Gastroesophageal sphincter (tissue), 4 donors: ENCODE data around the gene NAV2. TPM values are rescaled to one million over a fixed set of nuclear protein-coding genes. Genes with fewer than 3 reads are reported as not detected.

Source experiments
- ATAC-seq: fragments of 150-250 bp; one replicate; pipeline ENCODE4 v1.9.1; 2016; ENCODE audit warnings: mild to moderate bottlenecking, moderate library complexity
- H3K27ac ChIP-seq, 4 donors: fragments of 200-600 bp; sonication (generic) in 3 of 4; 1 replicate in 3 of 4; 2 replicates in 1 of 4; pipeline ENCODE4 v1.5.1; 2016 to 2019
- H3K27me3 ChIP-seq: fragments of 200-600 bp; sonication (generic); one replicate; pipeline ENCODE4 v1.5.1; 2019
- H3K36me3 ChIP-seq, 2 donors: fragments of 200-600 bp; sonication (generic); one replicate each; pipeline ENCODE4 v1.5.1; 2019; ENCODE audit warnings: control low read depth in 1 of 2
- H3K4me1 ChIP-seq, 3 donors: fragments of 200-600 bp; sonication (generic); 1 replicate in 2 of 3; 2 replicates in 1 of 3; pipeline ENCODE4 v1.5.1; 2016 to 2019; ENCODE audit warnings: control low read depth in 2 of 3
- H3K4me3 ChIP-seq, 2 donors: fragments of 200-600 bp; sonication (generic); one replicate each; pipeline ENCODE4 v1.5.1; 2019; ENCODE audit warnings: mild to moderate bottlenecking in 1 of 2, moderate library complexity in 1 of 2
- H3K9me3 ChIP-seq, 3 donors: fragments of 200-600 bp; sonication (generic); one replicate each; pipeline ENCODE4 v1.5.1; 2017 to 2019; ENCODE audit warnings: control low read depth in 2 of 3
- EP300 ChIP-seq: sonication (generic); formaldehyde crosslinking; IDR thresholded peaks from one replicate; pipeline ENCODE4 v1.6.1; 2017; ENCODE audit warnings: antibody characterized with exemption, mild to moderate bottlenecking
- POLR2A ChIP-seq, 2 donors: fragments of 450-650 bp; IDR thresholded peaks; one replicate each; pipeline ENCODE4 v1.6.1; 2017; ENCODE audit warnings: antibody characterized with exemption in 2 of 2, mild to moderate bottlenecking in 2 of 2, moderate library complexity in 1 of 2
- POLR2AphosphoS5 ChIP-seq: sonication (generic); formaldehyde crosslinking; IDR thresholded peaks from one replicate; pipeline ENCODE4 v1.6.1; 2017; ENCODE audit warnings: antibody characterized with exemption
- WGBS, 2 donors: methylation state at CpG; one replicate each; pipeline ENCODE4 v1.1.5; 2018; ENCODE audit warnings: low coverage in 1 of 2; 5-methylcytosine and 5-hydroxymethylcytosine counted together
- total RNA-seq, 4 donors: library from RNA; depleted of rRNA; stranded (reverse); fragments of >200 nt; gene quantifications; one replicate each; pipeline ENCODE4 v1.1.0, GENCODE V29; 2016
- TF ChIP-seq, protein P1 (sequence below), 4 experiments: fragments of 200-600 bp in 2 of 4; fragments of 450-650 bp in 2 of 4; sonication (generic) in 1 of 4; IDR thresholded peaks; one replicate each; pipeline ENCODE4 v1.5.1; 2017 to 2019; ENCODE audit warnings: antibody characterized with exemption in 4 of 4, mild to moderate bottlenecking in 2 of 4, moderate library complexity in 2 of 4

NAV2 gene
- total RNA-seq, 4 donors from 2014 or later, result 19.5 to 57.1 (median 43.4) TPM

DNA sequence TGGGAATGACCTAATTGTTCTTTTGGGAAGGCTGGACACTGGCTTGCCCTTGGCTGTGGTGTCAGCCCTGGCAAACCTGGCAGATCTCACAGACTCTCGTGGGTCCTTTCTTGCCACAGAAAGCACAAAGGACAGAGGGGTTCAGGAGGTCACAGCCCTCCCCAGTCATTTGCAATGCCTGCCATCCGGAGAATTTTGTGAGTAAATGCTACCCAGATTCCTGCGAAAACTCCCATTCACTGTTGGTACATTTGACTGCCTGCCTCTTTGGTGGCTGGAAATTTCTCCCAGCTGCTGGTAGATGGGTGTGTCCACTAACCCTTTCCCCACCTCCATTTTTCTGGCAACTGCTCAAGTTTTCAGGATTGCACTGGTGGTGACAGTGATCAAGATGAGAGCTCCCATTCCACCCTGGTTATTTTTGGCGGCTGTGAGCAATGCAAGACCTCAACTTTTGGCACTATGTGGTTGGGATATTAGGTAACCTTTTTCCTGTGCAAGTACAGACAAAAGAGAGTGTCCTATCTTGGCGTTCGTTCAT lies 155.7 kb downstream of the NAV2 start:
- Histone ChIP-seq H3K4me1 (peaks cover 13 to 73% (median 28%) of the 10 kb centered on the region in 3 donors), H3K9me3 (no peaks in the 10 kb centered on the region), H3K27ac (peak overlapping the region in 3 of 4 donors; percentile 57 to 74 (median 72))

DNA sequence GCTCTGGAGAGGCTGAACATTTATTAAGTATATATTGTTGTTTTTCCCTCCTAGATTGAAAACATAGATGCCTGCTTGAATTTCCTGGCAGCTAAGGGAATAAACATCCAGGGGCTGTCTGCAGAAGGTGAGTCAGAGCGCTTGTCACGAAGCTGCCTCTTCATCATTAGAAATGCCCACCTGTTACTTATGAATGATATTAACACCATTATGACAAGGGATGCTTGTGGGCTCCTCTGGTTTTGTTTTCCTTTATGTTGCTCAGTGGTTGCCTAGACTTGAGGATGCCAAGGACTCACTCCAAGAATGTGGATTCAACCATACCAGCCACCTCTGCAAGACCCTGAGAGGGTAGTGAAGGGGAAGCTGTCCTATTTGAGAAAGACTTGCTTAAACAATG lies 156.2 kb downstream of the NAV2 start:
- H3K27ac ChIP-seq, result peak overlapping the region in 3 of 4 donors; percentile 57 to 74 (median 72)
- no peak for TF ChIP-seq EP300
- no peak for TF ChIP-seq POLR2A (IDR thresholded peaks at IDR 0.05)
- TF ChIP-seq, protein P1, sequence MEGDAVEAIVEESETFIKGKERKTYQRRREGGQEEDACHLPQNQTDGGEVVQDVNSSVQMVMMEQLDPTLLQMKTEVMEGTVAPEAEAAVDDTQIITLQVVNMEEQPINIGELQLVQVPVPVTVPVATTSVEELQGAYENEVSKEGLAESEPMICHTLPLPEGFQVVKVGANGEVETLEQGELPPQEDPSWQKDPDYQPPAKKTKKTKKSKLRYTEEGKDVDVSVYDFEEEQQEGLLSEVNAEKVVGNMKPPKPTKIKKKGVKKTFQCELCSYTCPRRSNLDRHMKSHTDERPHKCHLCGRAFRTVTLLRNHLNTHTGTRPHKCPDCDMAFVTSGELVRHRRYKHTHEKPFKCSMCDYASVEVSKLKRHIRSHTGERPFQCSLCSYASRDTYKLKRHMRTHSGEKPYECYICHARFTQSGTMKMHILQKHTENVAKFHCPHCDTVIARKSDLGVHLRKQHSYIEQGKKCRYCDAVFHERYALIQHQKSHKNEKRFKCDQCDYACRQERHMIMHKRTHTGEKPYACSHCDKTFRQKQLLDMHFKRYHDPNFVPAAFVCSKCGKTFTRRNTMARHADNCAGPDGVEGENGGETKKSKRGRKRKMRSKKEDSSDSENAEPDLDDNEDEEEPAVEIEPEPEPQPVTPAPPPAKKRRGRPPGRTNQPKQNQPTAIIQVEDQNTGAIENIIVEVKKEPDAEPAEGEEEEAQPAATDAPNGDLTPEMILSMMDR (IDR thresholded peaks at IDR 0.05), result no peak
- no peak for TF ChIP-seq POLR2AphosphoS5
- no peaks in the 10 kb centered on the region for H3K9me3 ChIP-seq
- 37 to 79% methylated on average over 2 of the region's 2 CpGs for WGBS, 2 donors
- peaks cover 0 to 36% of the 10 kb centered on the region in 2 donors for H3K36me3 ChIP-seq
- peaks cover 13 to 67% (median 23%) of the 10 kb centered on the region in 3 donors for H3K4me1 ChIP-seq
- no peak overlapping the region for H3K4me3 ChIP-seq
- ATAC-seq, result no peak
- no peaks in the 10 kb centered on the region for H3K27me3 ChIP-seq

More for the DNA sequence above, 155.7 kb downstream of the NAV2 start:
- peak; percentile 74 for TF ChIP-seq POLR2AphosphoS5
- TF ChIP-seq, protein P1 (IDR thresholded peaks at IDR 0.05), result no peak
- Histone ChIP-seq H3K36me3 (peaks cover 0 to 36% of the 10 kb centered on the region in 2 donors), H3K4me3 (no peak overlapping the region), H3K27me3 (no peaks in the 10 kb centered on the region)
- 15 to 32% methylated on average over 5 to 6 of the region's 6 CpGs for WGBS, 2 donors
- ATAC-seq, result peak; percentile 86

DNA sequence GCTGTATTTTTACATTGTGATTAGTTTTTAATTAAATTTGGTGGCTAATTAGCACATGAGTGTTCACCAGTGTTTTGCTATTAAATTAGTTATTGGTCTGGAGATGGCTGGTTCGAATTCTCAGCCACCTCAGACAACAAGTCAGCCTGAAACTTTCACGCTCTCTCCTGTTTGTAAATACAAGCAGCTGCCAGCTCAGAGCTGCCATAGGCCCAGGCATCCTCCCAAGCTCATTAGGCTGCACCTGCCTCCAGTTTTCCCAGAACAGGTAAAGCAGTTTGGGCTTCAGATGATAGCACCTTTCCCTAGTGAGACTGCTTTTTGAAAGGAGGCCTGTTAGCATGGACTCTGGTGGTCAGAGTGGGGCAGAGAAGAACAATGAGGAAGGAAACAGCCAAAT lies 156.8 kb downstream of the NAV2 start:
- TF ChIP-seq, protein P1 (IDR thresholded peaks at IDR 0.05), result no peak
- no peak for TF ChIP-seq POLR2AphosphoS5
- 53% methylated on average over 2 of the region's 2 CpGs; no CpG with 5 or more reads in 1 of the 2 donors for WGBS, 2 donors
- H3K27ac ChIP-seq, result no peak overlapping the region

DNA sequence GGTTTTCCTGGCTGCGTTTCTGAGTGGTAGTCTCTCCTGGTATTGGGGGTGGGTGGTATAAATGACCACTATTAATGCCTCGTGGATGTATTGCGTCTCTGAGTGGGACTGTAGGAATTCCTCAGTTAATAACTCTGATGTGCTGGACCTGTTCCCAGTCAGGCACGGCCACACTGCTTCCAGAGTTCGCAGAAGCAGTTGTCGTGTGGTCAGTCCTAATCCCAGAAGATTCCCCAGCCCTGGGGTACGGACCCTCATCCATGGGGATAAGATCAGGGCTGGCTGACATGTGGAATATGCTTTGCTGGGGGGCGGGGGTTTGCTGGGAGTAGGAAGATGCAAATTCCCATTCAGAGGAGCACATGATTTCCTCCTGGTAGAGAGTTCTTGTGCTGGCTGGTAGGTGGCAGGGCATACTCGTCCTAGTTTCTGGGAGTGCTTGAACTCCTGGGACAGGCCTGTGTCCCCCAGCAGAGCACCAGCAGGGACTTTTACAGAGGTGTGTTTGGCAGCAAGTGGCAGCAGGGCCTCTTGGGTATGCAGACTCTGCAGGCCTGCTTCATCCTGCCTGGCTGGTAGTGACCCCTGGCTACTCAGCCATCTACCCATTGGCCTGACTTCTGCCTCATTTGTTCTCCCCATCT lies 157.4 kb downstream of the NAV2 start:
- peaks cover 0 to 36% of the 10 kb centered on the region in 2 donors for H3K36me3 ChIP-seq
- 37 to 46% methylated on average over 5 to 6 of the region's 9 CpGs for WGBS, 2 donors
- ATAC-seq, result no peak
- H3K9me3 ChIP-seq, result no peaks in the 10 kb centered on the region
- peaks cover 5 to 56% (median 14%) of the 10 kb centered on the region in 3 donors for H3K4me1 ChIP-seq
- TF ChIP-seq POLR2AphosphoS5 (no peak), EP300 (no peak), POLR2A (IDR thresholded peaks at IDR 0.05) (no peak)
- TF ChIP-seq, protein P1 (IDR thresholded peaks at IDR 0.05), result no peak
- no peak overlapping the region for H3K4me3 ChIP-seq
- no peaks in the 10 kb centered on the region for H3K27me3 ChIP-seq
- no peak overlapping the region for H3K27ac ChIP-seq

More for the DNA sequence above, 156.8 kb downstream of the NAV2 start:
- H3K4me1 ChIP-seq, result peaks cover 11 to 62% (median 17%) of the 10 kb centered on the region in 3 donors
- peaks cover 0 to 36% of the 10 kb centered on the region in 2 donors for H3K36me3 ChIP-seq
- no peak for ATAC-seq
- no peaks in the 10 kb centered on the region for H3K9me3 ChIP-seq
- H3K4me3 ChIP-seq, result no peak overlapping the region
- no peaks in the 10 kb centered on the region for H3K27me3 ChIP-seq

DNA sequence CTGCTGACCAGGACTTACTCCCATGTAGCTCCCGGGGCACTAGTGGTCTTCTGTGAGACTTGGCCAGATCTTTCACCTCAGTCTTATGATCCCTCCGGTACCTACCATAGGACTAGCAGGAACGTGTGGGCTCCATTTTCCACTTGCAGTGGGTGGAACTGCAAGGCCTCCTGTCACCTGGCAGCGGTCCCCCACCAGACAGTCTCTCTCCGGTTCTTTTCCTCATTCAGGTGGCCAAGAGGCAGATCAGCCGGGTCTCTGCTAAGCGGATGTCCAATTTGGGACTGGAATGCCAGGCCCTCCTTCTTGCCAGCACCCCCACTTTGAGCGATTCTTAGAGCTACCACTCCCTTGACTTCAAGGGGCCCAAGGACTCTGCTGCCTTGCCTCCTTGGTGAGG lies 158.9 kb downstream of the NAV2 start:
- H3K36me3 ChIP-seq, result peaks cover 0 to 41% of the 10 kb centered on the region in 2 donors
- no peaks in the 10 kb centered on the region for H3K9me3 ChIP-seq
- H3K4me3 ChIP-seq, result no peak overlapping the region
- ATAC-seq, result no peak
- H3K27ac ChIP-seq, result no peak overlapping the region
- TF ChIP-seq POLR2A (IDR thresholded peaks at IDR 0.05) (no peak), EP300 (no peak), POLR2AphosphoS5 (no peak)
- TF ChIP-seq, protein P1 (IDR thresholded peaks at IDR 0.05), result no peak
- peaks cover 2 to 41% (median 12%) of the 10 kb centered on the region in 3 donors for H3K4me1 ChIP-seq
- WGBS, 2 donors, result 0 to 100% methylated on average over 1 to 2 of the region's 8 CpGs
- H3K27me3 ChIP-seq, result no peaks in the 10 kb centered on the region
